A549 (cell line): Measurements from ENCODE around the gene TCAF1. TPM values are rescaled to one million over a fixed set of nuclear protein-coding genes. Genes with fewer than 3 reads are reported as not detected.
"Not testable (repeated sequence)": the region's sequence is repeated elsewhere in the genome, so short reads cannot be mapped to it uniquely, and the experiment has no call there.

Source experiments
- ATAC-seq, 2 experiments: fragments of 200-7000 bp in 1 of 2; fragments of >200 bp in 1 of 2; cut with Nextera tagmentation in 1 of 2; cut with Tn5 transposase in 1 of 2; 3 replicates each; pipeline versions ENCODE4 v1.8.0 to v1.9.1; 2018 to 2020; ENCODE audit warnings: mild to moderate bottlenecking in 1 of 2, moderate library complexity in 1 of 2
- CTCF ChIA-PET: fragments of 300-600 bp; sonication (Branson Sonifier 250); formaldehyde crosslinking; extraction: SDS; loops from one replicate; lab custom pipeline; 2021; ENCODE audit warnings: antibody characterized with exemption, inconsistent platforms; lab: Yijun Ruan, JAX
- POLR2A ChIA-PET: fragments of 350-600 bp; formaldehyde crosslinking; extraction: SDS; loops from one replicate; lab custom pipeline; 2021; ENCODE audit warnings: antibody characterized with exemption, inconsistent platforms; lab: Yijun Ruan, JAX
- DNase-seq, 2 experiments: peaks; one replicate each; pipeline versions ENCODE4 v3.0.0 to v3.0.0-alpha.2; 2011 to 2016; ENCODE audit warnings: low read depth in 1 of 2, low spot score in 1 of 2
- FAIRE-seq: peaks from 2 replicates; lab custom pipeline; 2011; peaks lifted over from hg19 to GRCh38; lab: Jason Lieb, UNC
- H3K27ac ChIP-seq, 2 experiments: fragments of >200 bp; sonication (Bioruptor Twin); formaldehyde crosslinking; 3 replicates each; pipeline ENCODE4 v1.5.1; 2016 to 2017
- H3K4me1 ChIP-seq: fragments of >200 bp; sonication (Bioruptor Twin); formaldehyde crosslinking; 3 replicates; pipeline ENCODE4 v1.6.1; 2016
- H3K4me2 ChIP-seq: fragments of >200 bp; sonication (Bioruptor Twin); formaldehyde crosslinking; 3 replicates; pipeline ENCODE4 v1.6.1; 2016
- H3K4me3 ChIP-seq: fragments of >200 bp; sonication (Bioruptor Twin); formaldehyde crosslinking; 3 replicates; pipeline ENCODE4 v1.5.1; 2016
- H3K9me3 ChIP-seq: fragments of >200 bp; sonication (Bioruptor Twin); formaldehyde crosslinking; 3 replicates; pipeline ENCODE4 v1.6.1; 2016
- BCL3 ChIP-seq: fragments of >200 bp; sonication (Bioruptor Twin); formaldehyde crosslinking; IDR thresholded peaks from 3 replicates; pipeline ENCODE4 v1.6.1; 2016
- BHLHE40 ChIP-seq: IDR thresholded peaks from 2 replicates; pipeline ENCODE4 v1.6.1; 2012; ENCODE audit warnings: low read depth, low read length, inconsistent platforms
- CBX2 ChIP-seq: fragments of 200-600 bp; sonication (generic); IDR thresholded peaks from 2 replicates; pipeline ENCODE4 v1.6.1; 2016; ENCODE audit warnings: low read depth, mild to moderate bottlenecking, borderline replicate concordance
- CHD2 ChIP-seq: fragments of 150-350 bp; IDR thresholded peaks from 2 replicates; pipeline ENCODE4 v1.6.1; 2014; ENCODE audit warnings: low read length; ENCODE audit not compliant: partially characterized antibody
- E2F6 ChIP-seq: IDR thresholded peaks from 2 replicates; pipeline ENCODE4 v1.6.1; 2012; ENCODE audit warnings: low read depth, borderline replicate concordance
- EHMT2 ChIP-seq: fragments of 200-600 bp; sonication (generic); IDR thresholded peaks from 2 replicates; pipeline ENCODE4 v1.6.1; 2016; ENCODE audit warnings: antibody characterized with exemption, low read depth, mild to moderate bottlenecking, moderate library complexity
- EP300 ChIP-seq, 2 experiments: fragments of >200 bp; sonication (Bioruptor Twin); formaldehyde crosslinking; IDR thresholded peaks; 2 replicates in 1 of 2; 3 replicates in 1 of 2; pipeline ENCODE4 v1.6.1; 2016 to 2017
- ESRRA ChIP-seq: fragments of 150-350 bp; IDR thresholded peaks from 2 replicates; pipeline ENCODE4 v1.6.1; 2014; ENCODE audit warnings: mild to moderate bottlenecking, low read length, borderline replicate concordance
- FOXS1 ChIP-seq: fragments of 250-450 bp; sonication (Bioruptor Pico); IDR thresholded peaks from 2 replicates; pipeline ENCODE4 v1.5.0; 2020; ENCODE audit warnings: mild to moderate bottlenecking, moderate library complexity
- HMGXB4 ChIP-seq: fragments of 250-450 bp; sonication (Bioruptor Pico); IDR thresholded peaks from 2 replicates; pipeline ENCODE4 v1.5.0; 2021; ENCODE audit warnings: mild to moderate bottlenecking, moderate library complexity, borderline replicate concordance
- JUNB ChIP-seq: fragments of >200 bp; sonication (Bioruptor Twin); formaldehyde crosslinking; IDR thresholded peaks from 2 replicates; pipeline ENCODE4 v1.6.1; 2016
- KDM5A ChIP-seq: fragments of 200-600 bp; sonication (generic); IDR thresholded peaks from 2 replicates; pipeline ENCODE4 v1.6.1; 2016; ENCODE audit warnings: antibody characterized with exemption, mild to moderate bottlenecking
- MAFK ChIP-seq: fragments of 450-650 bp; IDR thresholded peaks from 2 replicates; pipeline ENCODE4 v1.6.1; 2014; ENCODE audit not compliant: partially characterized antibody
- MAX ChIP-seq: IDR thresholded peaks from 2 replicates; pipeline ENCODE4 v1.6.1; 2012
- MAZ ChIP-seq: fragments of 150-350 bp; IDR thresholded peaks from 2 replicates; pipeline ENCODE4 v1.6.1; 2014; ENCODE audit warnings: antibody characterized with exemption, low read depth, low read length, borderline replicate concordance
- MYC ChIP-seq: IDR thresholded peaks from 2 replicates; pipeline ENCODE4 v1.6.1; 2012; ENCODE audit warnings: mild to moderate bottlenecking, inconsistent platforms, low read length, improper control_type of control experiment, borderline replicate concordance
- NPAS2 ChIP-seq: fragments of 250-450 bp; sonication (Bioruptor Pico); IDR thresholded peaks from 2 replicates; pipeline ENCODE4 v1.8.0; 2022; ENCODE audit warnings: mild to moderate bottlenecking, moderate library complexity, borderline replicate concordance
- NR3C1 ChIP-seq: fragments of >200 bp; sonication (Bioruptor Twin); formaldehyde crosslinking; IDR thresholded peaks from 3 replicates; pipeline ENCODE4 v1.6.1; 2017
- REST ChIP-seq: fragments of 200-600 bp; sonication (generic); IDR thresholded peaks from 2 replicates; pipeline ENCODE4 v1.6.1; 2016; ENCODE audit warnings: antibody characterized with exemption, mild to moderate bottlenecking, moderate library complexity
- RFX5 ChIP-seq: fragments of 450-650 bp; IDR thresholded peaks from 2 replicates; pipeline ENCODE4 v1.7.1; 2014; ENCODE audit warnings: antibody characterized with exemption, mild to moderate bottlenecking, moderate library complexity
- SMC3 ChIP-seq: fragments of >200 bp; sonication (Bioruptor Twin); formaldehyde crosslinking; IDR thresholded peaks from 3 replicates; pipeline ENCODE4 v1.6.1; 2018; ENCODE audit warnings: inconsistent platforms
- ZSCAN20 ChIP-seq: fragments of 250-450 bp; sonication (Bioruptor Pico); IDR thresholded peaks from 2 replicates; pipeline ENCODE4 v1.8.0; 2022; ENCODE audit warnings: mild to moderate bottlenecking, moderate library complexity
- WGBS: methylation state at CpG from one replicate; pipeline ENCODE4 v1.1.6; 2017; ENCODE audit errors: missing lambda C conversion rate; 5-methylcytosine and 5-hydroxymethylcytosine counted together
- polyA plus RNA-seq, 4 experiments: library from polyadenylated mRNA; depleted of rRNA in 3 of 4; stranded (reverse); fragments of >200 nt; fragmentation: RNase III in 1 of 4; extraction: RNeasy Plus Mini Kit Qiagen cat#74134 plus additional on column Dnase treatment in 1 of 4; gene quantifications; 2 replicates in 3 of 4; 3 replicates in 1 of 4; pipeline ENCODE4 v1.2.3, GENCODE V29; 2011 to 2017

The TCAF1 gene
- polyA plus RNA-seq, 2 of the 4 experiments (the other 2 are of a cell fraction): 26.4 to 32.7 TPM

GRCh38 chr7:143848192-143848591, 53.8 kb downstream of the TCAF1 start:
- 0 out of 2 replicates have a peak, but pooled peaks have one; percentile 25 for TF ChIP-seq NPAS2 (CRISPR knock-in tag)
- no peak for TF ChIP-seq MAFK
- TF ChIP-seq BCL3: no peak
- TF ChIP-seq ESRRA: no peak
- TF ChIP-seq, all 56 proteins: peak for 1
- FAIRE-seq (peak; percentile 7), ATAC-seq (no peak), DNase-seq (no peak)
- Histone ChIP-seq H3K4me3 (no peak overlapping the region), H3K4me2 (no peak overlapping the region), H3K9me3 (no peaks in the 10 kb centered on the region), H3K27ac (no peak overlapping the region), H3K4me1 (no peaks in the 10 kb centered on the region)
- ChIA-PET POLR2A (no interaction called here), CTCF (interaction anchor here (0.9 to 1.6 kb wide), 2 partner anchors 53 to 112 kb away, joined by 3 to 4 read pairs; no protein-coding TSS in a partner anchor)

- no peak for FAIRE-seq
- POLR2A ChIA-PET: no interaction called here
- CTCF ChIA-PET: no interaction called here
- DNase-seq: no peak
- H3K9me3 ChIP-seq: no peaks in the 10 kb centered on the region
- no peak overlapping the region for H3K4me2 ChIP-seq
- no peak overlapping the region for H3K4me3 ChIP-seq
- H3K27ac ChIP-seq: no peak overlapping the region
- WGBS: 79% methylated on average over 2 of the region's 2 CpGs
- no peak for TF ChIP-seq EHMT2
- no peak for TF ChIP-seq MAX
- TF ChIP-seq E2F6: no peak
- no peak for TF ChIP-seq SMC3
- TF ChIP-seq EP300 (IDR thresholded peaks at IDR 0.05): no peak
- TF ChIP-seq FOXS1 (CRISPR knock-in tag): no peak
- no peak for TF ChIP-seq CBX2
- no peak for TF ChIP-seq NR3C1
- TF ChIP-seq MYC: no peak
- TF ChIP-seq KDM5A: no peak
- TF ChIP-seq RFX5: no peak
- TF ChIP-seq ESRRA: no peak
- no peak for TF ChIP-seq CHD2
- no peak for TF ChIP-seq ZSCAN20 (CRISPR knock-in tag)
- TF ChIP-seq JUNB: no peak
- TF ChIP-seq BHLHE40: no peak
- TF ChIP-seq MAZ: no peak
- no peak for TF ChIP-seq HMGXB4 (CRISPR knock-in tag)
- no peak for TF ChIP-seq REST
- TF ChIP-seq, all 56 proteins: peak for 0
- H3K4me1 ChIP-seq: no peaks in the 10 kb centered on the region
- no peak for ATAC-seq
These were observed 55.3 kb downstream of the TCAF1 start for GRCh38 chr7:143846692-143847091.

GRCh38 chr7:143841696-143842095, 60.3 kb downstream of the TCAF1 start:
- H3K9me3 ChIP-seq, CTCF ChIA-PET, POLR2A ChIA-PET, FAIRE-seq, H3K4me1 ChIP-seq, H3K4me3 ChIP-seq, DNase-seq, ATAC-seq, H3K4me2 ChIP-seq, H3K27ac ChIP-seq: not testable (repeated sequence)
- no CpG with 5 or more reads among the region's 5 CpGs for WGBS

GRCh38 chr7:143840062-143840461, 61.9 kb downstream of the TCAF1 start:
- POLR2A ChIA-PET, H3K4me2 ChIP-seq, H3K4me1 ChIP-seq, CTCF ChIA-PET, ATAC-seq, DNase-seq, FAIRE-seq, H3K9me3 ChIP-seq, H3K4me3 ChIP-seq, H3K27ac ChIP-seq: not testable (repeated sequence)
- WGBS: no CpG with 5 or more reads among the region's 1 CpG
